IPS-18a (cell line): Measurements from ENCODE around the gene CDC42EP5.
A peak's percentile ranks its signal among the peaks of the same experiment; 100 is the strongest.

Experiments used
- H3K27ac ChIP-seq: one replicate; pipeline ENCODE4 v1.5.1; 2013; ENCODE audit warnings: low read length
- H3K27me3 ChIP-seq: one replicate; pipeline ENCODE4 v1.6.1; 2013; ENCODE audit warnings: mild to moderate bottlenecking, low read length; ENCODE audit not compliant: control insufficient read depth, insufficient read depth
- H3K36me3 ChIP-seq: one replicate; pipeline ENCODE4 v1.6.1; 2013; ENCODE audit warnings: low read depth, low read length; ENCODE audit not compliant: control insufficient read depth
- H3K4me1 ChIP-seq: one replicate; pipeline ENCODE4 v1.6.1; 2013; ENCODE audit warnings: low read depth, low read length; ENCODE audit not compliant: control insufficient read depth
- H3K4me3 ChIP-seq: one replicate; pipeline ENCODE4 v1.5.1; 2013; ENCODE audit warnings: low read length
- H3K9ac ChIP-seq: one replicate; pipeline ENCODE4 v1.6.1; 2013; ENCODE audit warnings: mild to moderate bottlenecking, low read length, moderate library complexity
- H3K9me3 ChIP-seq: one replicate; pipeline ENCODE4 v1.6.1; 2013; ENCODE audit warnings: low read depth, low read length; ENCODE audit not compliant: control insufficient read depth

Gene CDC42EP5

GRCh38 chr19:54427586-54427985, 45.5 kb downstream of the CDC42EP5 start:
- H3K9ac ChIP-seq = no peak overlapping the region
- peaks cover 5% of the 10 kb centered on the region for H3K36me3 ChIP-seq
- H3K4me3 ChIP-seq = no peak overlapping the region
- H3K27me3 ChIP-seq = no peaks in the 10 kb centered on the region
- no peaks in the 10 kb centered on the region for H3K4me1 ChIP-seq
- H3K27ac ChIP-seq = no peak overlapping the region
- no peaks in the 10 kb centered on the region for H3K9me3 ChIP-seq

GRCh38 chr19:54426291-54426931, 46.7 kb downstream of the CDC42EP5 start:
- Histone ChIP-seq H3K9ac (no peak overlapping the region), H3K27ac (no peak overlapping the region), H3K9me3 (no peaks in the 10 kb centered on the region), H3K36me3 (peaks cover 5% of the 10 kb centered on the region), H3K27me3 (no peaks in the 10 kb centered on the region), H3K4me3 (no peak overlapping the region), H3K4me1 (peaks cover 10% of the 10 kb centered on the region)

- no peak overlapping the region for H3K4me3 ChIP-seq
- no peak overlapping the region for H3K27ac ChIP-seq
- peaks cover 5% of the 10 kb centered on the region for H3K36me3 ChIP-seq
- peaks cover 13% of the 10 kb centered on the region for H3K4me1 ChIP-seq
- no peaks in the 10 kb centered on the region for H3K9me3 ChIP-seq
- no peak overlapping the region for H3K9ac ChIP-seq
- H3K27me3 ChIP-seq = no peaks in the 10 kb centered on the region
Observed at GRCh38 chr19:54425382-54425723, 47.7 kb downstream of the CDC42EP5 start.

- no peak overlapping the region for H3K9ac ChIP-seq
- no peak overlapping the region for H3K4me3 ChIP-seq
- peaks cover 5% of the 10 kb centered on the region for H3K36me3 ChIP-seq
- H3K27ac ChIP-seq = no peak overlapping the region
- no peaks in the 10 kb centered on the region for H3K9me3 ChIP-seq
- H3K27me3 ChIP-seq = no peaks in the 10 kb centered on the region
- peaks cover 16% of the 10 kb centered on the region for H3K4me1 ChIP-seq
Observed at GRCh38 chr19:54424660-54425381, 48.3 kb downstream of the CDC42EP5 start.

- no peak overlapping the region for H3K9ac ChIP-seq
Observed at GRCh38 chr19:54424201-54424600, 48.9 kb downstream of the CDC42EP5 start.

GRCh38 chr19:54422136-54422535, 51.0 kb downstream of the CDC42EP5 start:
- H3K27me3 ChIP-seq = no peaks in the 10 kb centered on the region
- H3K9me3 ChIP-seq = no peaks in the 10 kb centered on the region
- H3K4me3 ChIP-seq = no peak overlapping the region
- H3K27ac ChIP-seq = no peak overlapping the region
- H3K9ac ChIP-seq = no peak overlapping the region
- H3K36me3 ChIP-seq = peaks cover 5% of the 10 kb centered on the region
- H3K4me1 ChIP-seq = peaks cover 25% of the 10 kb centered on the region

More at GRCh38 chr19:54424201-54424600, 48.9 kb downstream of the CDC42EP5 start:
- Histone ChIP-seq H3K27me3 (no peaks in the 10 kb centered on the region), H3K9me3 (no peaks in the 10 kb centered on the region), H3K4me1 (peaks cover 20% of the 10 kb centered on the region), H3K4me3 (no peak overlapping the region), H3K27ac (no peak overlapping the region), H3K36me3 (peaks cover 5% of the 10 kb centered on the region)

- H3K4me1 ChIP-seq = peaks cover 25% of the 10 kb centered on the region
- H3K27me3 ChIP-seq = peaks cover 4% of the 10 kb centered on the region
- H3K27ac ChIP-seq = no peak overlapping the region
- no peak overlapping the region for H3K9ac ChIP-seq
- H3K36me3 ChIP-seq = peaks cover 5% of the 10 kb centered on the region
- H3K4me3 ChIP-seq = peak overlapping the region; percentile 42
- no peaks in the 10 kb centered on the region for H3K9me3 ChIP-seq
Observed at GRCh38 chr19:54421521-54421920, 51.6 kb downstream of the CDC42EP5 start.

GRCh38 chr19:54421169-54421516, 52.0 kb downstream of the CDC42EP5 start:
- peaks cover 25% of the 10 kb centered on the region for H3K4me1 ChIP-seq
- H3K4me3 ChIP-seq = peak overlapping the region; percentile 42
- H3K36me3 ChIP-seq = peaks cover 5% of the 10 kb centered on the region
- H3K9me3 ChIP-seq = no peaks in the 10 kb centered on the region
- H3K27ac ChIP-seq = peak overlapping the region; percentile 36
- H3K9ac ChIP-seq = no peak overlapping the region
- peaks cover 8% of the 10 kb centered on the region for H3K27me3 ChIP-seq

- peaks cover 14% of the 10 kb centered on the region for H3K27me3 ChIP-seq
- peaks cover 5% of the 10 kb centered on the region for H3K36me3 ChIP-seq
- H3K9me3 ChIP-seq = no peaks in the 10 kb centered on the region
- peak overlapping the region; percentile 57 for H3K4me3 ChIP-seq
- peak overlapping the region; percentile 43 for H3K9ac ChIP-seq
- H3K4me1 ChIP-seq = peaks cover 25% of the 10 kb centered on the region
- peak overlapping the region; percentile 73 for H3K27ac ChIP-seq
Observed at GRCh38 chr19:54420383-54421168, 52.5 kb downstream of the CDC42EP5 start.

GRCh38 chr19:54420068-54420382, 53.1 kb downstream of the CDC42EP5 start:
- peaks cover 5% of the 10 kb centered on the region for H3K36me3 ChIP-seq
- peak overlapping the region; percentile 73 for H3K27ac ChIP-seq
- H3K9ac ChIP-seq = peak overlapping the region; percentile 43
- H3K27me3 ChIP-seq = peaks cover 15% of the 10 kb centered on the region
- H3K4me3 ChIP-seq = peak overlapping the region; percentile 39
- peaks cover 25% of the 10 kb centered on the region for H3K4me1 ChIP-seq
- no peaks in the 10 kb centered on the region for H3K9me3 ChIP-seq

GRCh38 chr19:54418930-54419800, 53.9 kb downstream of the CDC42EP5 start:
- peaks cover 28% of the 10 kb centered on the region for H3K4me1 ChIP-seq
- H3K27ac ChIP-seq = peak overlapping the region; percentile 73
- H3K9ac ChIP-seq = peak overlapping the region; percentile 43
- peak overlapping the region; percentile 39 for H3K4me3 ChIP-seq
- peaks cover 24% of the 10 kb centered on the region for H3K27me3 ChIP-seq
- H3K9me3 ChIP-seq = no peaks in the 10 kb centered on the region
- H3K36me3 ChIP-seq = peaks cover under 1% of the 10 kb centered on the region
